Activated CD8-positive, alpha-beta memory T cell treated with anti-CD3 and anti-CD28 coated beads, Interleukin-2, amount 10 ng/mL, durations not matched to agents 7 days and 5 days (primary cell): Measurements from ENCODE around the gene GDF2. TPM values are rescaled to one million over a fixed set of nuclear protein-coding genes. Genes with fewer than 3 reads are reported as not detected.

ENCODE experiments used
- ATAC-seq: fragments of 150-1000 bp; cut with Tn5 transposase; one replicate; pipeline ENCODE4 v1.10.0; 2021; ENCODE audit warnings: moderate library complexity
- CTCF ChIA-PET: fragments of 350-600 bp; sonication (Branson Sonifier 250); formaldehyde crosslinking; loops from one replicate; lab custom pipeline; 2021; ENCODE audit warnings: antibody characterized with exemption; lab: Charles Lee
- DNase-seq: peaks from one replicate; pipeline ENCODE4 v3.0.0-alpha.2; 2020
- H3K27ac Mint-ChIP-seq: one replicate; pipeline ENCODE4 v1.8.0; 2021; ENCODE audit warnings: mild to moderate bottlenecking, mixed read lengths
- H3K27me3 Mint-ChIP-seq: one replicate; pipeline ENCODE4 v1.8.0; 2021; ENCODE audit warnings: mixed read lengths
- H3K36me3 Mint-ChIP-seq: one replicate; pipeline ENCODE4 v1.8.0; 2021; ENCODE audit warnings: mild to moderate bottlenecking, mixed read lengths
- H3K4me1 Mint-ChIP-seq: one replicate; pipeline ENCODE4 v1.8.0; 2021; ENCODE audit warnings: mixed read lengths
- H3K4me3 Mint-ChIP-seq: one replicate; pipeline ENCODE4 v1.8.0; 2021; ENCODE audit warnings: mild to moderate bottlenecking, moderate library complexity, mixed read lengths
- H3K9me3 Mint-ChIP-seq: one replicate; pipeline ENCODE4 v1.8.0; 2022; ENCODE audit warnings: low read depth, mixed read lengths
- total RNA-seq, 2 experiments: library from RNA; stranded (reverse); gene quantifications; one replicate each; pipeline ENCODE4 v1.2.3, GENCODE V29; 2021

GDF2 gene
- total RNA-seq, 2 experiments from 2014 or later: not detected

DNA sequence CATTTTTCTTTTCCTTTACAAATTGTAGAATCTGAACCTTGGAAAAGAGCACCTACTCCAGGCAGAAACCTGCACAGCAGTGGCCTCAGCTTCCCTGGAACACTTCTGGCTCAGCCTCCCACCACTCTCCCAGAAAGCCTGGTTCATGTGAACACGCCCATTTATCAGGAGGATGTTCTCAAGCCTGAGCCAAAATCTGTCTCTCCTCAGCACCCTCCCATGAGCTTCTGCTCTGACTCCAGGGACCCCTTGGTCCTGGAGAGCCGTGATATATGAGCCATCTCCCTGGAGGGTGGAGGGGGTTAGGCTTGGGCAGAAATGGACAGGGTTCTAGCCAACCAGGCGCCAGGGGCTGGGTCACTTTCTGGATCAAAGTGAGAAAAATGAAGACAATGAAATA, 10.1 kb downstream of the GDF2 start:
- Mint-ChIP-seq H3K36me3 (no peaks in the 10 kb centered on the region), H3K27me3 (peaks cover 17% of the 10 kb centered on the region), H3K4me1 (no peaks in the 10 kb centered on the region), H3K9me3 (no peaks in the 10 kb centered on the region), H3K4me3 (no peak overlapping the region), H3K27ac (no peak overlapping the region)
- ATAC-seq (no peak), DNase-seq (no peak)
- CTCF ChIA-PET: interaction anchor here (0.8 to 1.6 kb wide), 2 partner anchors 19 to 21 kb away, joined by 3 to 4 read pairs; no protein-coding TSS in a partner anchor

DNA sequence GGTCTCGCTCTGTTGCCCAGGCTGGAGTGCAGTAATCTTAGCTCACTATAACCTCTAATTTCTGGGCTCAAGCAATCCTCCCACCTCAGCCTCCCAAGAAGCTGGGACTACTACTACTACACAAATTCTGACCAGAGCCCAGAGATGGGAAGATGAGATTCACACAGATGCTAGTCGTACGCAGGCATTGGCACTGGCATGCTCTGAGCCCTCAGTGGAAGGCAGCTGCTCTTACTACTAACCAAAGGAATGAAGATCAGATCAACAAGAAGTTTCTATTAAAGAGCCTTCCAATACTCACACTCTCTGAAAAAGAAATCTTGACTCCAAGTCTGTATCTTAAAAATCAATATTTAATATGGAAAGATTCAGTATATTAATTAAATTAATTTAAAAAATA, 10.7 kb downstream of the GDF2 start:
- Mint-ChIP-seq H3K27me3 (peaks cover 17% of the 10 kb centered on the region), H3K36me3 (no peaks in the 10 kb centered on the region), H3K27ac (no peak overlapping the region), H3K4me1 (no peaks in the 10 kb centered on the region), H3K4me3 (no peak overlapping the region), H3K9me3 (no peaks in the 10 kb centered on the region)
- ATAC-seq: no peak
- no peak for DNase-seq
- CTCF ChIA-PET: interaction anchor here (0.8 to 1.6 kb wide), 2 partner anchors 20 to 21 kb away, joined by 3 to 4 read pairs; no protein-coding TSS in a partner anchor

DNA sequence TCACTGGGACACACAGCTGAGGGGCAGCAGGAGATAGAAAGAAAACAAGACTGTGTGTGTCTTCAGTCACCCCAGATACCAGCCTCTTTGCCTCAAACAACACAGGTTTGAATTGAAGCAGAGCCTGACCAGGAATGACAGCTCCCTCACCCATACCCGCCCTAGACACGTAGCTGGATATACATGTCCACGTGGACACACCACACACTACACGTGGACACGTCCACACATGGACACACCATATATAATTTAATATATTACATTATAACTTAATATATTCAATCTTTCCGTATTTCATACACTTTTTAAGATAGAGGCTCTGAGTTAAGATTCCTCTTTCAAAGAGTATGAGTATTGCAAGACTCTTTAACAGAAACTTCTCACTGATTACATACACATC, 11.3 kb downstream of the GDF2 start:
- ATAC-seq (no peak), DNase-seq (no peak)
- Mint-ChIP-seq H3K4me1 (no peaks in the 10 kb centered on the region), H3K36me3 (no peaks in the 10 kb centered on the region), H3K27ac (no peak overlapping the region), H3K9me3 (no peaks in the 10 kb centered on the region), H3K4me3 (no peak overlapping the region), H3K27me3 (peaks cover 21% of the 10 kb centered on the region)
- CTCF ChIA-PET: interaction anchor here (1.6 kb wide), 1 partner anchor 22 kb away, joined by 4 read pairs; no protein-coding TSS in a partner anchor

DNA sequence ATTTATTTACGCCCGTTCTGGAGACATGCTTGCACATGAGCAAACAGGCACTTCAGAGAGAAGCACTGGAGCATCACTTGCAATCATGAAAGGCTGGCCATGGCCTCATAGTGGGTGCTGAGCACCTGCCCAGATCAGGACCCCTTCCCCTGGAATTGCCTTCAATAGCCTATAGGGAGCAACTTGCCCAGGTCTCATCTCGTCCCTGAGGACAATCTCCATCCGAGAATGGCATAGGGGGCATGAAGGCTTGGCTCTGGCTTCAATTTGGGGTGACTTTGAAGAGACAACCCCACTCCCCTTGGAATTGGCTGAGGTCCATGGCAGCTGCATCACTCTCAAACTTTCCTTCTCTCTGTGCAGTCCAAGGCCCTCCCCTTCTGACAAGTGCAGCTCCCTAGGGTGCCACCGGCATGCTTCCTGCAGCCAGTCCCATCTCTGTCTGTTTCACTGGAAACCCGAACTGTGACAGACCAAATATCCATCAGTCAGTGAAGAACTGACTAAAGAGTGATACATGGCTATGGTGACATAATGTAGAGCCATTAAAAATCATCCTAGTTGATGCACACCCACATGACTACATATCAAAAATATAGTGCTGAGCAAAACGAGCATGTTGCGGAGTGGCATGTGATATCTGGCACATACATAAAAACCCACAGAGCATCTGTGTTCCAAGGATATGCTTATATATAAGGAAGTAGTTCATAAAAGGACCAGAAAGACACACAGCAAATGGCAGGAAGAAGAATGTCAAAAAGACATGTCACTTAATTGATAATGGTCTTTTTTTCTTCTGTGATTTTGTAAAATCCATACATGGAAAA, 12.4 kb downstream of the GDF2 start:
- no peaks in the 10 kb centered on the region for H3K9me3 Mint-ChIP-seq
- CTCF ChIA-PET: no interaction called here
- H3K27me3 Mint-ChIP-seq: peaks cover 25% of the 10 kb centered on the region
- DNase-seq: no peak
- ATAC-seq: no peak
- no peaks in the 10 kb centered on the region for H3K36me3 Mint-ChIP-seq
- H3K27ac Mint-ChIP-seq: no peak overlapping the region
- no peaks in the 10 kb centered on the region for H3K4me1 Mint-ChIP-seq
- no peak overlapping the region for H3K4me3 Mint-ChIP-seq

DNA sequence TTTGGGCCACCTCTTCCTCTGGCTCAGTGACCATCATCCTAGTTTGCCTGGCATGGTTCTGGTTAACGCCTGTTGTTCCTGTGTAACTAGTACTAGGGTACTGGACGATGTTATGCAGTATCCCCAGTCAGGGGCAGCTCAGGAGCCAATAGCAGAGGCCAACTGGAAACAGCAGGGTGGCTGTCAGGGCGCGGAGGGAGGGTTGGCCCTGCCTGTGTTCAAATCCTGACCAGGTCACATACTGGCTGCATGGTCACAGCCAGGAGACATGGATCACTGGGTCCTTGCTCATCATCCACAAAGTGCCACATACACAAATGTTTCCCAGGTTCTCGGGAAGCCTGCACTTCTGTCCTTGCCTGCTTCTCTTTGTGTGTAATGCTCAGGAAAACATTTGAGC, 13.7 kb downstream of the GDF2 start:
- no peak overlapping the region for H3K4me3 Mint-ChIP-seq
- H3K27me3 Mint-ChIP-seq: peaks cover 33% of the 10 kb centered on the region
- ATAC-seq (no peak), DNase-seq (no peak)
- H3K36me3 Mint-ChIP-seq: no peaks in the 10 kb centered on the region
- H3K27ac Mint-ChIP-seq: no peak overlapping the region
- CTCF ChIA-PET: no interaction called here
- no peaks in the 10 kb centered on the region for H3K4me1 Mint-ChIP-seq
- H3K9me3 Mint-ChIP-seq: no peaks in the 10 kb centered on the region

DNA sequence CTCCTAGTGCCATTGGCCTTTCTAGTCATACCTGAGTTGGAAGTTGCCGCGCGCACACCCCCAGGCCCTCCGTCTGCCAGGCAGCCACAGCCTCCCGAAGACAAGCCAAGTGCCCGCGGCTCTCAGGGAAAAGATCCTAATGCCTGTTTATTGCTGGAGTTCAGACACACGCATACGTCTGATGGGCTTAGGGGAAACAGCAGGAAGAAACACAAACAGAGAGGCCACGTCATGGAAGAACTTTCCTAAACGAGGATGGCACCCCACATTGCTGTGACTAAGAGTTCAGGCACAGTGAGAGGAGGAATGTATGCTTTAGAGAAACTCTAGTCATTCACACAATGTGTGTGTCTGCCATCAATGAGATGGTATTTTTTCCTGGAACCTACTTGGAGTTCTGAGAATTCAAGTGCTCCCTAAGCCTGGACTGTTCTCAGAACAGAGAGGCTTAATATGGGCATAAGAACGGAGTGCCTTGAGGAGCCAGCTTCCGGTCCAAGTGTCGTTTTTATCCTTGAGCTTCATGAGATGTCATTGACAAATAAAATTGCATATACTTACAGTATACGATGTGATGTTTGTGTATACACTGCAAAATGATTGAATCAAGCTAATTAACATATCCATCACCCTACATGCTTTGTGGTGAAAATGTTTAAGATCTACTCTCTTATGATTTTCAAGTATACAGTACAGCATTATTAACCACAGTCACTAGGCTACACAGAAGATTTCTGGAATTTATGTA, 14.3 kb downstream of the GDF2 start:
- no peak for DNase-seq
- H3K36me3 Mint-ChIP-seq: no peaks in the 10 kb centered on the region
- H3K9me3 Mint-ChIP-seq: no peaks in the 10 kb centered on the region
- H3K4me3 Mint-ChIP-seq: no peak overlapping the region
- no peak for ATAC-seq
- H3K27ac Mint-ChIP-seq: no peak overlapping the region
- no peaks in the 10 kb centered on the region for H3K4me1 Mint-ChIP-seq
- H3K27me3 Mint-ChIP-seq: peaks cover 36% of the 10 kb centered on the region
- CTCF ChIA-PET: no interaction called here

DNA sequence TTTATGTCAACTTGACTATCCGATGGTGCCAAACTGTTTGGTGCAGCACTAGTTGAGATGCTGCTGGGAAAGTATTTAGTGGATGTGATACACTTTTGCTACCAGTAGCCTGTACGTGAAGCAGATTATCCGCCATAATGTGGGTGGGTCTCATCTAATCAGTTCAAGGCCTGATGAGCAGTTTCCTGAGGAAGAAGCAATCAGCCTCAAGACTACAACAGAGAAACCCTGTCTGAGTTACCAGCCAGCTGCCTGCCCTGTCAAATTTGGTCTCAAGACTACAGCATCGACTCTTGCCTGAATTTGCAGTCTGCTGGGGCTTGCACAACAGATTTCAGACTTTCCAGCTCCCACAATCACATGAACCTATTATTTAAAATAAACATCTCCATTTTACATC, 15.1 kb downstream of the GDF2 start:
- Mint-ChIP-seq H3K9me3 (no peaks in the 10 kb centered on the region), H3K36me3 (no peaks in the 10 kb centered on the region), H3K27me3 (peaks cover 36% of the 10 kb centered on the region), H3K4me3 (no peak overlapping the region), H3K27ac (no peak overlapping the region), H3K4me1 (no peaks in the 10 kb centered on the region)
- CTCF ChIA-PET: no interaction called here
- ATAC-seq (no peak), DNase-seq (no peak)

DNA sequence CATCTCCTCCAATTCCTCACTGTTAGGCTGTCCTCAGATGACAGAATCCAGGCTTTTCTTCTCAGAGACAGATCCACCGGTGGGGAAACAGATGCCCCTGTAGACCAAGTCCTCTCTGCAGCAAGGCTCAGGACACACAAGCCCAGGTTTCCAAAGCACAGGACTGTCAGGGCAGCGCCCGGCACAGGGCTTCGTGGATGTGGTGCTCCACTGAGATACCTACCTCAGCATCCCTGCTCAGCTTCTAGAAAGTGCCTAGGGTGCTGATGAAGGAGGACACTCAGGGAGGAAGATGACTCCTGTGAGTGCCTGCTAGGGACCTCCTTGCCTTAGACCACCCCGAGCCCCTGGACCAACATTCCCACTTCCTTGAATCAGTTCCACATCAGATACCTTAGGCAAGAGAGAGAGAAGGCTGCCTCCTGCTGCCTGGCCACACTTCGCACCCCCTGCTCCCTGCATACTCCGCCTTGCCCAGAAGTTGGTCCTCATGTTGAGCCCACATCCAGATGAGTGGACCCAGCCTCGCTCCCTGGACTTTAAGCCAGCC, 17.0 kb downstream of the GDF2 start:
- Mint-ChIP-seq H3K27me3 (peaks cover 37% of the 10 kb centered on the region), H3K27ac (no peak overlapping the region), H3K4me3 (no peak overlapping the region), H3K9me3 (no peaks in the 10 kb centered on the region), H3K4me1 (no peaks in the 10 kb centered on the region), H3K36me3 (no peaks in the 10 kb centered on the region)
- no peak for ATAC-seq
- no peak for DNase-seq
- CTCF ChIA-PET: interaction anchor here (1.7 to 2.3 kb wide), 3 partner anchors 27 to 314 kb away, joined by 6 to 13 read pairs (median 7); no protein-coding TSS in a partner anchor

DNA sequence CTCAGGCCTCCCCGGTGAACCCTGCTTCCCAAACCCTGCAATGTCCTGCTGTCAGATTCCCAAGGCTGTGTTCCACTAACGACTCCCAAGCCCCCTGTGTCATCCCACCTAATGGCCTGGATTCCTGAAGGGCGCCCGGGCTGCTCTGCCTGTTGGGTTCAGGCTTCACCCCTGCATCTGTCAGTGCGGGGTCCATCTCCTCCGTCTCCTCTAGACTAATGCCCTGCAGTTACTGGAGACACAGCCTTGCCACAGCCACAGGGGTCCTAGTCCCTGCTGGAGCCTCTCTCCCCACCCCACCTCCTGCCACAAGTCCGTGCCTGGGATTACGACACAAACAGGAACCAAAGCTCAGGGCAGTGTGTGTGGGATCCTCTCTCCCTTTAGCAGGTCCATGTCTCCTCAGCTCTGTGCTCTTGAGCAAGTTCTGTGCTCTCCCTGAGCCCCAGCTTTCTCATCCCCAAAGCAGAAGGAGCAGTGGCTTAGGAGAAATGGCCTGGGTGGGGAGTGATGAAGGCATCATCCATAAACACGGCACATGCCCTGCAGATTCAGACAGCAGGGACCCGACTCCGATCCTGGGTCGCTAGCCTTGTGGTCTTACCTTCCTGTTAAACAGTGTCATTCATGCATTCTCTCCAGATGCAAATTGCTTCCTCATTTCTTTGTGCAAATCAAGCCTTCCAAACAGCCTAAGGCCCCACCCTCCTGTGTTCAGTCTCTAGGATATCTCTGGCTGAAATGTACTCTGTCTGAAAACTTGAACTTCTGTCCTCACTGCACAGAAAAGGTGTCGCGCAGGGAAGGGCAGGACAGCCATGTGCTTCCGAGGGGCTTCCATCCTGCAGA, 17.7 kb downstream of the GDF2 start:
- no peak for ATAC-seq
- peaks cover 37% of the 10 kb centered on the region for H3K27me3 Mint-ChIP-seq
- no peak overlapping the region for H3K27ac Mint-ChIP-seq
- H3K9me3 Mint-ChIP-seq: no peaks in the 10 kb centered on the region
- CTCF ChIA-PET: interaction anchor here (0.9 to 2.3 kb wide), 9 partner anchors 15 to 315 kb away, joined by 3 to 13 read pairs (median 7); no protein-coding TSS in a partner anchor
- H3K36me3 Mint-ChIP-seq: no peaks in the 10 kb centered on the region
- DNase-seq: no peak
- H3K4me1 Mint-ChIP-seq: no peaks in the 10 kb centered on the region
- H3K4me3 Mint-ChIP-seq: no peak overlapping the region

DNA sequence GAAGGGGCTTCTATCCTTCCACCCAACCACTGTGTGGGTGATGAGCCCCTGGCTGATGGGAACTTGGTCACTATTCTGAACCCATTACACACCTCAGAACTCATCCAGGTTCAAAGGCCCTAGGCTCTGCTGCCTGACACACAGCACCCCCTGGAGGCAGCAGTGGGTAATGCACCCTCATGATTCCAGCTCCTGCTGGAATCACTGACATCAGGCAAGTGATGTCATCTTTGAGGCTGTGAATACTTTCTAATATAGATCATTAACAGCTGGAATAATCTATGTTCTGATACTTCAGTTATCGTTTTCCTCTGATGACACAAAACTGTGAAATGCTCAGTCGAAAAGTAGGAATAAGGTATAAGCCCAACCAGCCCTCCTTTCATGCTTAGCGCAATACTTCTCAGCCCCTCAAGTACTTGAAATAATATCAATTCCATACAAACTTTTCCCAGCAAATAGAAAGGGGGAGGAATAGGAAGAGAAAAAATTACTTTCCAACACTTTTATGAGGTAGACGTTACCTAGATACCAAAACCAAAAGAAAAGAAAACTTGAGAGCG, 18.4 kb downstream of the GDF2 start:
- peak; percentile 68 for DNase-seq
- no peaks in the 10 kb centered on the region for H3K9me3 Mint-ChIP-seq
- H3K27me3 Mint-ChIP-seq: peaks cover 37% of the 10 kb centered on the region
- no peaks in the 10 kb centered on the region for H3K36me3 Mint-ChIP-seq
- peak; percentile 45 for ATAC-seq
- H3K4me1 Mint-ChIP-seq: no peaks in the 10 kb centered on the region
- H3K4me3 Mint-ChIP-seq: no peak overlapping the region
- no peak overlapping the region for H3K27ac Mint-ChIP-seq
- CTCF ChIA-PET: interaction anchor here (0.6 to 2.3 kb wide), 10 partner anchors 16 to 316 kb away, joined by 3 to 13 read pairs (median 6); no protein-coding TSS in a partner anchor

DNA sequence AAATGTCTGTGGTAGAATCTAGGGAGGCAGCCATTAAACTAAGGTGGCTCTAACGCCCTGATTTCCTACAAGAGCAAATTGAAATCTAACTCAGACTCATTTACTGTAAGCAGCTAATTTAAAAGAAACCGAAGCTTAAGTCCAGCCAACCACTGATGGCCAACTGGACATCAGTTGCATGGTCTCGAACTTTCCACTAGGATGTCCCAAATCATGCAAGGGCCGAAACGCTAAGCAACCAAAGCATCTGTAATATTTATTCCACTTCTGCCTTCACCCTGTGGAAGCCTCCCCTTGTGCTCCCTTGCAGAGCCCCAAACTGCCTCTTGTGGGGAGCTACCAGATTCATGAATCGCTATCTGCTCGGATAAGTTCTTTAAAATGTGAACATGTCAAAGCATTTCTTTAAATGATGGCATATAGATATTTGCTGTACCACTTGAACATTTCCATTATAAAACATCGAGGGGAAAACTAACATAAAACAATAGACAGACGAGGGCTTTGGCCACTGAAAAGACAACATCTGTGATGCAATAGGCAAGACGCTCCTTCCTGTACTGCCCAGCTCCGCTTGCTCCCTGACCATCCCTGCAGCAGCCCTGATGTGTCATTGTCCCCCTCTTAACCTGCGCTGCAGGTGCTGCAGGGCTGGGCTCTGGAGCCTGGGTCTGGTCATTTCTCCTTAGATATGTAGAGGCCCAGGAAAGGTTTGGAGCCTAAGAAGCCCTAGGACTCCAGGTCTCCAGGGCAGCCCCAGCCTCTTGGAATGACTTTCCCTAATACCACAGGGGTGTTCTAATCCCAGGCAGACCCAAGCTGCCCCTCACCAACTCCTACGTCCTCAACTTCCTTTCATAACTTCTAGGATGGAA, 23.0 kb downstream of the GDF2 start:
- CTCF ChIA-PET: interaction anchor here (1.8 kb wide), 1 partner anchor 297 kb away, joined by 3 read pairs; no protein-coding TSS in a partner anchor
- ATAC-seq (no peak), DNase-seq (no peak)
- H3K9me3 Mint-ChIP-seq: no peaks in the 10 kb centered on the region
- no peaks in the 10 kb centered on the region for H3K36me3 Mint-ChIP-seq
- H3K27me3 Mint-ChIP-seq: peaks cover 11% of the 10 kb centered on the region
- H3K27ac Mint-ChIP-seq: no peak overlapping the region
- H3K4me1 Mint-ChIP-seq: no peaks in the 10 kb centered on the region
- no peak overlapping the region for H3K4me3 Mint-ChIP-seq
